Measurements from ENCODE around the gene NTNG2. TPM values are rescaled to one million over a fixed set of nuclear protein-coding genes. Genes with fewer than 3 reads are reported as not detected.

The NTNG2 gene
- total RNA-seq, 2 donors from 2014 or later, result 1.3 TPM

GRCh38 chr9:132250324-132251262 lies 88.7 kb downstream of the NTNG2 start:
- Histone ChIP-seq H3K36me3 (ENCODE audit: control insufficient read depth, insufficient read depth, low read length) (no peaks in the 10 kb centered on the region), H3K4me3 (ENCODE audit: low read length) (no peak overlapping the region), H3K9ac (ENCODE audit: extremely low read depth, low read length, poor library complexity, severe bottlenecking) (no peak overlapping the region), H3K27ac (ENCODE audit: low read depth, low read length) (no peak overlapping the region), H3K4me1 (ENCODE audit: control insufficient read depth, insufficient read depth, low read length) (no peaks in the 10 kb centered on the region), H3K27me3 (ENCODE audit: control insufficient read depth, insufficient read depth, low read length, poor library complexity, severe bottlenecking) (no peaks in the 10 kb centered on the region), H3K9me3 (ENCODE audit: control insufficient read depth, low read length) (peaks cover 16% of the 10 kb centered on the region)
- peak; percentile 32 for DNase-seq
- no peak overlapping the region for H3K4me3 Mint-ChIP-seq
- H3K36me3 Mint-ChIP-seq (ENCODE audit: low read depth), result peaks cover 3% of the 10 kb centered on the region
- TF ChIP-seq CTCF (conservative IDR thresholded peaks at IDR 0.05), result no peak
- H3K4me1 Mint-ChIP-seq, result no peaks in the 10 kb centered on the region
- 88 to 96% methylated on average over 17 to 20 of the region's 20 CpGs for WGBS, 2 experiments (ENCODE audit: insufficient coverage in 1 of 2, insufficient read length in 1 of 2)
- H3K9me3 Mint-ChIP-seq, result peaks cover 20% of the 10 kb centered on the region
- H3K27me3 Mint-ChIP-seq (ENCODE audit: insufficient read depth), result peaks cover 4% of the 10 kb centered on the region
- H3K27ac Mint-ChIP-seq, result no peak overlapping the region

GRCh38 chr9:132260846-132261245 lies 99.0 kb downstream of the NTNG2 start:
- Histone ChIP-seq H3K4me1 (ENCODE audit: control insufficient read depth, insufficient read depth, low read length) (no peaks in the 10 kb centered on the region), H3K9me3 (ENCODE audit: control insufficient read depth, low read length) (no peaks in the 10 kb centered on the region), H3K36me3 (ENCODE audit: control insufficient read depth, insufficient read depth, low read length) (peaks cover 43% of the 10 kb centered on the region), H3K27me3 (ENCODE audit: control insufficient read depth, insufficient read depth, low read length, poor library complexity, severe bottlenecking) (no peaks in the 10 kb centered on the region), H3K27ac (ENCODE audit: low read depth, low read length) (no peak overlapping the region), H3K9ac (ENCODE audit: extremely low read depth, low read length, poor library complexity, severe bottlenecking) (no peak overlapping the region), H3K4me3 (ENCODE audit: low read length) (no peak overlapping the region)
- no peak overlapping the region for H3K4me3 Mint-ChIP-seq
- no peaks in the 10 kb centered on the region for H3K4me1 Mint-ChIP-seq
- H3K9me3 Mint-ChIP-seq, result no peaks in the 10 kb centered on the region
- H3K27me3 Mint-ChIP-seq (ENCODE audit: insufficient read depth), result no peaks in the 10 kb centered on the region
- no peak for DNase-seq
- H3K36me3 Mint-ChIP-seq (ENCODE audit: low read depth), result peaks cover 31% of the 10 kb centered on the region
- no peak overlapping the region for H3K27ac Mint-ChIP-seq
- TF ChIP-seq CTCF (conservative IDR thresholded peaks at IDR 0.05), result no peak
- WGBS, 2 experiments (ENCODE audit: insufficient coverage in 1 of 2, insufficient read length in 1 of 2), result 82 to 96% methylated on average over 2 to 3 of the region's 3 CpGs

GRCh38 chr9:132266017-132266416 lies 104.2 kb downstream of the NTNG2 start:
- Mint-ChIP-seq H3K36me3 (ENCODE audit: low read depth) (peaks cover 64% of the 10 kb centered on the region), H3K9me3 (no peaks in the 10 kb centered on the region), H3K4me3 (no peak overlapping the region), H3K27ac (no peak overlapping the region), H3K4me1 (no peaks in the 10 kb centered on the region), H3K27me3 (ENCODE audit: insufficient read depth) (no peaks in the 10 kb centered on the region)
- H3K9me3 ChIP-seq (ENCODE audit: control insufficient read depth, low read length), result no peaks in the 10 kb centered on the region
- no peaks in the 10 kb centered on the region for H3K27me3 ChIP-seq (ENCODE audit: control insufficient read depth, insufficient read depth, low read length, poor library complexity, severe bottlenecking)
- DNase-seq, result no peak
- no peaks in the 10 kb centered on the region for H3K4me1 ChIP-seq (ENCODE audit: control insufficient read depth, insufficient read depth, low read length)
- 93 to 100% methylated on average over 1 to 3 of the region's 3 CpGs for WGBS, 2 experiments (ENCODE audit: insufficient coverage in 1 of 2, insufficient read length in 1 of 2)
- H3K27ac ChIP-seq (ENCODE audit: low read depth, low read length), result no peak overlapping the region
- H3K9ac ChIP-seq (ENCODE audit: extremely low read depth, low read length, poor library complexity, severe bottlenecking), result no peak overlapping the region
- no peak for TF ChIP-seq CTCF (conservative IDR thresholded peaks at IDR 0.05)
- no peak overlapping the region for H3K4me3 ChIP-seq (ENCODE audit: low read length)
- H3K36me3 ChIP-seq (ENCODE audit: control insufficient read depth, insufficient read depth, low read length), result peaks cover 92% of the 10 kb centered on the region

Measured in endodermal cell (in vitro differentiated cells).